ENCODE data around the gene MPZL1.
"Not testable (repeated sequence)": the region's sequence is repeated elsewhere in the genome, so short reads cannot be mapped to it uniquely, and the experiment has no call there.

Gene MPZL1

GRCh38 chr1:167719715-167720421 lies 1.9 kb upstream of the MPZL1 start:
- not testable (repeated sequence) for DNase-seq

GRCh38 chr1:167720965-167721616 lies 691 bp upstream of the MPZL1 start:
- DNase-seq, result no peak

- no peak for DNase-seq
Measured at GRCh38 chr1:167722152-167722869, 529 bp downstream of the MPZL1 start.

- no peak for DNase-seq
Measured at GRCh38 chr1:167722870-167723251, 1.1 kb downstream of the MPZL1 start.

- no peak for DNase-seq
Measured at GRCh38 chr1:167723707-167724323, 2.0 kb downstream of the MPZL1 start.

GRCh38 chr1:167726008-167726407 lies 4.2 kb downstream of the MPZL1 start:
- DNase-seq, result no peak

GRCh38 chr1:167728818-167729410 lies 7.1 kb downstream of the MPZL1 start:
- no peak for DNase-seq

GRCh38 chr1:167734227-167734626 lies 12.4 kb downstream of the MPZL1 start:
- no peak for DNase-seq

GRCh38 chr1:167734841-167735240 lies 13.1 kb downstream of the MPZL1 start:
- DNase-seq, result no peak

GRCh38 chr1:167737169-167737568 lies 15.4 kb downstream of the MPZL1 start:
- DNase-seq, result no peak

- no peak for DNase-seq
Measured at GRCh38 chr1:167738158-167738557, 16.4 kb downstream of the MPZL1 start.

- DNase-seq, result no peak
Measured at GRCh38 chr1:167739752-167740151, 18.0 kb downstream of the MPZL1 start.

GRCh38 chr1:167741103-167741502 lies 19.3 kb downstream of the MPZL1 start:
- DNase-seq, result not testable (repeated sequence)

- not testable (repeated sequence) for DNase-seq
Measured at GRCh38 chr1:167742392-167743057, 20.7 kb downstream of the MPZL1 start.

GRCh38 chr1:167744901-167745300 lies 23.1 kb downstream of the MPZL1 start:
- DNase-seq, result no peak

GRCh38 chr1:167746013-167746672 lies 24.4 kb downstream of the MPZL1 start:
- DNase-seq, result no peak

- DNase-seq, result no peak
Measured at GRCh38 chr1:167746988-167747655, 25.3 kb downstream of the MPZL1 start.

GRCh38 chr1:167747988-167748387 lies 26.2 kb downstream of the MPZL1 start:
- DNase-seq, result no peak

GRCh38 chr1:167748906-167749305 lies 27.1 kb downstream of the MPZL1 start:
- no peak for DNase-seq

GRCh38 chr1:167749741-167750140 lies 28.0 kb downstream of the MPZL1 start:
- no peak for DNase-seq

GRCh38 chr1:167750641-167751040 lies 28.9 kb downstream of the MPZL1 start:
- DNase-seq, result no peak
